Tibial nerve (tissue), 4 donors: ENCODE data around the gene CLTRN.

Experiments
- EP300 ChIP-seq, 2 donors: sonication (generic); formaldehyde crosslinking; IDR thresholded peaks; one replicate each; pipeline ENCODE4 v1.6.1; 2017; ENCODE audit warnings: antibody characterized with exemption in 2 of 2, mild to moderate bottlenecking in 1 of 2
- POLR2A ChIP-seq, 2 donors: fragments of 450-650 bp; IDR thresholded peaks; one replicate each; pipeline ENCODE4 v1.6.1; 2017; ENCODE audit warnings: antibody characterized with exemption in 2 of 2, mild to moderate bottlenecking in 2 of 2, moderate library complexity in 2 of 2
- TF ChIP-seq, protein P1 (sequence below), 5 experiments: fragments of 200-600 bp in 3 of 5; fragments of 450-650 bp in 2 of 5; sonication (generic) in 3 of 5; IDR thresholded peaks; one replicate each; pipeline ENCODE4 v1.5.1; 2016 to 2019; ENCODE audit warnings: antibody characterized with exemption in 5 of 5, mild to moderate bottlenecking in 3 of 5, moderate library complexity in 2 of 5

DNA sequence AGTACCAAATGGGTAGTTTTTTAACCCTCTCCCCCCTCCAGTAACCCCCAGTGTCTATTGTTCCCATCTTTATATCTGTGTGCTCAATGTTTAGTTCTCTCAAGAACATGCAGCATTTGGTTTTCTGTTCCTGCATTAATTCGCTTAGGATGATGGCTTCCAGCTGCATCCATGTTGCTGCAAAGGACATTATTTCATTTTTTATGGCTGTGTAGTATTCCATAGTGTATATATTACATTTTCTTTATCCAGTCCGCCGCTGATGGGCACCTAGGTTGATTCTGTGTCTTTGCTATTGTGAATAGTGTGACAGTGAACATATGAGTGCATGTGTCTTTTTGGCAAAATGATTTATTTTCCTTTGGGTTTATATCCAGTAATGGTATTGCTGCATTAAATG lies 31.9 kb upstream of the CLTRN start:
- TF ChIP-seq, protein P1, sequence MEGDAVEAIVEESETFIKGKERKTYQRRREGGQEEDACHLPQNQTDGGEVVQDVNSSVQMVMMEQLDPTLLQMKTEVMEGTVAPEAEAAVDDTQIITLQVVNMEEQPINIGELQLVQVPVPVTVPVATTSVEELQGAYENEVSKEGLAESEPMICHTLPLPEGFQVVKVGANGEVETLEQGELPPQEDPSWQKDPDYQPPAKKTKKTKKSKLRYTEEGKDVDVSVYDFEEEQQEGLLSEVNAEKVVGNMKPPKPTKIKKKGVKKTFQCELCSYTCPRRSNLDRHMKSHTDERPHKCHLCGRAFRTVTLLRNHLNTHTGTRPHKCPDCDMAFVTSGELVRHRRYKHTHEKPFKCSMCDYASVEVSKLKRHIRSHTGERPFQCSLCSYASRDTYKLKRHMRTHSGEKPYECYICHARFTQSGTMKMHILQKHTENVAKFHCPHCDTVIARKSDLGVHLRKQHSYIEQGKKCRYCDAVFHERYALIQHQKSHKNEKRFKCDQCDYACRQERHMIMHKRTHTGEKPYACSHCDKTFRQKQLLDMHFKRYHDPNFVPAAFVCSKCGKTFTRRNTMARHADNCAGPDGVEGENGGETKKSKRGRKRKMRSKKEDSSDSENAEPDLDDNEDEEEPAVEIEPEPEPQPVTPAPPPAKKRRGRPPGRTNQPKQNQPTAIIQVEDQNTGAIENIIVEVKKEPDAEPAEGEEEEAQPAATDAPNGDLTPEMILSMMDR (IDR thresholded peaks at IDR 0.05) = no peak
- TF ChIP-seq EP300 (IDR thresholded peaks at IDR 0.05) (no peak), POLR2A (IDR thresholded peaks at IDR 0.05) (no peak)
